Measurements from ENCODE around the gene NRCAM. TPM values are rescaled to one million over a fixed set of nuclear protein-coding genes. Genes with fewer than 3 reads are reported as not detected.
"Not testable (repeated sequence)": the region's sequence is repeated elsewhere in the genome, so short reads cannot be mapped to it uniquely, and the experiment has no call there.

NRCAM gene
- total RNA-seq, 1 donor, result 1.5 TPM

DNA sequence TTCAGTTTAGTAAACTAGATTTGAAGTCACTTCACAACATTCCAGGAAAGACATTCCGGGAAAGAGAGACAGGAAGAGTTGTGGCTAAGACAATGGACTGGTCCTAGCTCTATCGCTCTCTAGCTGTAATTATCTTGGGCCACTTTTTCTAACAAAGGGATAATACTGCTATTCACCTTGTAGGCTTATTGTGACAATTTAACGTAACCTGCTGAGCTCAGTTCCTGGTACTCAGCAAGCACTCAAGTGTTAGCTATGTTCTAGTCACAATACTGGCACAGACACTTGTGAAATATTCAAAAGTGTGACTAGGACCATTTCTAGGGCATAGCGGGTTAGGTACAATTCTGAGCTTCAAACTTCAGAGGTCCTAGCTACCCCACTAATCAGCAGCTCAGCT is 12.0 kb upstream of the NRCAM start:
- Histone ChIP-seq H3K4me1 (ENCODE audit: insufficient read depth, low read length) (peaks cover 6% of the 10 kb centered on the region), H3K4me3 (ENCODE audit: low read length) (no peak overlapping the region), H3K9me3 (ENCODE audit: low read depth, low read length) (no peaks in the 10 kb centered on the region), H3K27me3 (ENCODE audit: insufficient read depth, low read length) (peaks cover 9% of the 10 kb centered on the region)

DNA sequence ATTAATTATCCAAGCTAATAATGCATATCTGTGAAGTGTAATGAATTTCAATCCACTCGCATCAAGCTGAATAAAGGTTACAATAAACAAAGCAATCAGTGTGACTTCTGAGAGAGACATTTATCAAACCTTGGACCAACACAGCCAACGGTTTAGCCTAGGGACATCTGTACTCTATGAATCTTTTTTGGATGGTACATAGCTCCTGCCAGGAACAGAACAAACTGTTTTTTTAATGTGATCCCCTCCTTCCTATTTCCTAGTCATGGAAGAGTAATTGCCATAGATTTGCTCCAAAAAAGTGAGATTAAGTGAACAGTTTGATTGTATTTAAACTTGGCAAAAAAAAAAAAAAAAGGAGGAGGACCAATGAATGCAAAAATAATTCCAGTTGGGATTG is 11.2 kb upstream of the NRCAM start:
- Histone ChIP-seq H3K4me1 (ENCODE audit: insufficient read depth, low read length) (peaks cover 6% of the 10 kb centered on the region), H3K9me3 (ENCODE audit: low read depth, low read length) (no peaks in the 10 kb centered on the region), H3K4me3 (ENCODE audit: low read length) (no peak overlapping the region), H3K27me3 (ENCODE audit: insufficient read depth, low read length) (peaks cover 14% of the 10 kb centered on the region)

DNA sequence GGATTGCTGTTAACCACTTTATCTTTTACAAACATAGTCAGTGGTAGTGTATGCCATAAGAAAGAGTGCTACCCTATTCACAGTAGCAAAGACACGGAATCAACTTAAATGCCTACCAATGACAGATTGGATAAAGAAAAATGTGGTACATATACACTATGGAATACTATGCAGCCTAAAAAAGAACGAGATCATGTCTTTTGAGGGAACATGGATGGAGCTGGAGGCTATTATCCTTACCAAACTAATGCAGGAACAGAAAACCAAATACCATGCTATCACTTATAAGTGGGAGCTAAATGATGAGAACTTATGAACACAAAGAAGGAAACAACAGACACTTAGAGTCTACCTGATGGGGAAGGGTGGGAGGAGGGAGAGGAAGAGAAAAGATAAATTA is 10.1 kb upstream of the NRCAM start:
- peaks cover 18% of the 10 kb centered on the region for H3K27me3 ChIP-seq (ENCODE audit: insufficient read depth, low read length)
- not testable (repeated sequence) for H3K4me3 ChIP-seq (ENCODE audit: low read length); H3K9me3 ChIP-seq (ENCODE audit: low read depth, low read length); H3K4me1 ChIP-seq (ENCODE audit: insufficient read depth, low read length)

DNA sequence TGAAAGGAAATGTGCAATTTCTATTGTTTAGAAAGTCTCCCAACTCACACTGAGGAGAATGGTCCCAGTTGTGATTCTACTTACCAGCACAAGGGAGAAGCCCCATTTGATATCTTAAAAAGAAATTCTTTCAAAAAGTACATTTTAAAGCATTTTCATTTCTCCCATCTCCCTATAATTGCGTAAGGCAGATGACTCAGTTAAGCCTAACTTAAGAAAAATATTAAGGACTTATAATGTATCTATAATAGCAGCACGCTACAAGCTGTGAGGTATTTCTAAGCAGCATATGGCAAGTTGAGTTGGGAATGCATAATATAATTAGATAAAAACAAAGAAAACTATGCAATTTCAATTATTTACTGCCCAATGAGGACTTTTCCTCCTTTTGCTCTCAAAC is 8.5 kb upstream of the NRCAM start:
- peaks cover 6% of the 10 kb centered on the region for H3K4me1 ChIP-seq (ENCODE audit: insufficient read depth, low read length)
- H3K27me3 ChIP-seq (ENCODE audit: insufficient read depth, low read length), result peaks cover 25% of the 10 kb centered on the region
- no peaks in the 10 kb centered on the region for H3K9me3 ChIP-seq (ENCODE audit: low read depth, low read length)
- no peak overlapping the region for H3K4me3 ChIP-seq (ENCODE audit: low read length)

DNA sequence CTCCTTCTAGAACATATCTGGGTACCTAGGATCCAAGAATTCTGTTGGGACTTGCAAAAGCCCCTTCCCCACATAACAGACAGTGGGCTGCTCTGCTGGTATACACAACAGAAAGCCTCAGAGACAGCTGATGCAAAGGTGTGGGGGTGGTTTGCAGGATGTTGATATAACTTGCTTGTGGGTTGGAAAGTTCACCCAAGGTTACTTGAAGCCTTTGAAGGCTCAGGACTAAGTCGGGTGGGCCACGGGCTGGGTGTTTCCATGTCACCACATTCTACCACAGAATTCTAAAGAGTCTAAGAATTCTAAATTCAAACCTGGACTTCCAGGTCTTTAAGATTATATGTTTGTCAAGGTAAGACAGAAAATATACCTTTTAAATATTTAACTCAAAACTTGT is 7.4 kb upstream of the NRCAM start:
- Histone ChIP-seq H3K4me1 (ENCODE audit: insufficient read depth, low read length) (peaks cover 6% of the 10 kb centered on the region), H3K27me3 (ENCODE audit: insufficient read depth, low read length) (peaks cover 34% of the 10 kb centered on the region), H3K9me3 (ENCODE audit: low read depth, low read length) (no peaks in the 10 kb centered on the region), H3K4me3 (ENCODE audit: low read length) (no peak overlapping the region)

DNA sequence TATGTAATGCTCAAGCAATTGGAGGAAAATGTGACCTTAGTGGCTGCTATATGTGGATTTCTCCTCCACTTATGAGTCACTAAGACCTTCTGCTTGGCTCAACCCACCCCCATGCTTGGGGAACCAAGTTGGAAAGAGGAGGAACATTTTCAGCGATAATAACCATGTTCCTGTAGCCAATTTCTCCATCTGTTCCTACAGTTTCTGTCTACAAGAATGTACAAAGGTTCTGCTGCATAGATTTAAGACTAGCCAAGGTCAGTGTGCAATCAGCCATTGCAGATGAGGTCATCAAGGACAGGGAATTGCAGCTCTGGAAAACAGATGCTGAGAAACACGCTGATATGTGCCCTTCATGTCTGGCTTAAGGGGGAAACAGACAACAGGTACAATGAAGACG is 5.6 kb upstream of the NRCAM start:
- H3K4me3 ChIP-seq (ENCODE audit: low read length), result no peak overlapping the region
- H3K9me3 ChIP-seq (ENCODE audit: low read depth, low read length), result no peaks in the 10 kb centered on the region
- peaks cover 51% of the 10 kb centered on the region for H3K27me3 ChIP-seq (ENCODE audit: insufficient read depth, low read length)
- H3K4me1 ChIP-seq (ENCODE audit: insufficient read depth, low read length), result peaks cover 6% of the 10 kb centered on the region

DNA sequence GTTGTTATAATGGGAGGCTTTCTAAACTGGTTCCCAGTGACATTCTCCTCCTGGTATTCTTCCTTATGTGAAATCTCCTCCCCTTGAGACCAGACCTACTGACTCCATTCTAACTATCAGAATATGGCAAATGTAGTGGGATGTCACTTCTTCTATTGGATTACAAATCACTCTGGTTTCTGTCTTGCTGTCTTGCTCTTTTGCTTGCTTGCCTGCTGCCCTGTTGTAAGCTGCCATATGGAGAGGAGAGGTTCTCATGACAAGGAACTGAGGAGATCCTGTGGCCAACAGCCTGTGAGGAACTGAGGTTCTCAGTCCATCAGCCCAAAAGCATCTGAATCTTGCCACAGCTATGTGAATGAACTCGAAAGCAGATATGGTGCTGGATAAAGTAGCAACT is 4.7 kb upstream of the NRCAM start:
- H3K4me3 ChIP-seq (ENCODE audit: low read length), result no peak overlapping the region
- H3K9me3 ChIP-seq (ENCODE audit: low read depth, low read length), result no peaks in the 10 kb centered on the region
- peaks cover 53% of the 10 kb centered on the region for H3K27me3 ChIP-seq (ENCODE audit: insufficient read depth, low read length)
- H3K4me1 ChIP-seq (ENCODE audit: insufficient read depth, low read length), result peaks cover 6% of the 10 kb centered on the region

DNA sequence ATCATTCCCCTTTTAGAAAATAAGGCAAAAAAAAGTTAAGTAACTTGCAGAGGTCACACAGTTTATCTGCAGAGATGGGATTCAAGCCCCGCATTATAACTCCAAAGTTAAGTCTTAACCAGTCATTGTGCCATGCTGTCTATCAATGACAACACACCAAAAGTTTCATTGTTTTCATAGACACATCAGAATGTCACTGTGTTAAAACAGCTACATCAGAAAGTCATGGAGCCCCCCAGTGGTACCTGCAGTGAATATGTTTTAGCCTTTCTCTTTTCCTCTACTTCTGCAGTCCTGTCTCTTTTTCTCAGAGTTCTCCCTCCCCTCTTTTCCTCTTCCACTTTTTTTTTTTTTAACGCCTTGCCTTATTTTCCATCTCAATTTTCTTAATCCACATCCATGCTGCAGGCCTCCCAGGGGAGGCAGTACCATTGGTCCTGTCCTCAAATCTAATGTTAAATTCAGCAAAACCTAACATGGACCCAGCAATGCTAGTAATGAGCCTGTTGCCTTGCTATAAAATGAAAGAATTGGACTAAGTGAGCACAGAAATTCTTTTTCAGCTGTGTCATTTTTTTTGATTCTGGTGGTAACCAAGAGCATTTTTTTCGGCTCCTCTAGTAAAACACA is 3.8 kb upstream of the NRCAM start:
- Histone ChIP-seq H3K27me3 (ENCODE audit: insufficient read depth, low read length) (peaks cover 59% of the 10 kb centered on the region), H3K4me3 (ENCODE audit: low read length) (no peak overlapping the region), H3K9me3 (ENCODE audit: low read depth, low read length) (no peaks in the 10 kb centered on the region), H3K4me1 (ENCODE audit: insufficient read depth, low read length) (peaks cover 15% of the 10 kb centered on the region)

DNA sequence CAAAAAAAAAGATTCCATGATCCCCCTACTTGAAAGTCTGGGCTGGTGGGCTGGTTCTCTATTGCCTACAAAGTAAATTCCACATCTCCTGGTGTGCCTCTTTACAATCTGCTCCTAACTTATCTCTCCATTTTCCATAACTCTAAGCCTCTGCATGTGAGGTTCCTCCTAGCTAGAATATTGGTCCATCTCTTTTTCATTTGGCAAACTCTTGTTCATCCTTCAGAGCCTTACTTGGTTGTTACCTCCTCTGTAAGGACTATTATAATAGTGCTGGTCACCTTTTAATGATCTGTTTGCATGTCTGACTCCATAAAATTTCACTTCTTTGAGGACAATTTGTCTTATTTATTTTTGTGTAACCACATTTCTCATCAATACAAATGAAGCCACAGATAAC is 1.6 kb upstream of the NRCAM start:
- Histone ChIP-seq H3K9me3 (ENCODE audit: low read depth, low read length) (no peaks in the 10 kb centered on the region), H3K4me1 (ENCODE audit: insufficient read depth, low read length) (peaks cover 15% of the 10 kb centered on the region), H3K4me3 (ENCODE audit: low read length) (no peak overlapping the region), H3K27me3 (ENCODE audit: insufficient read depth, low read length) (peaks cover 69% of the 10 kb centered on the region)

DNA sequence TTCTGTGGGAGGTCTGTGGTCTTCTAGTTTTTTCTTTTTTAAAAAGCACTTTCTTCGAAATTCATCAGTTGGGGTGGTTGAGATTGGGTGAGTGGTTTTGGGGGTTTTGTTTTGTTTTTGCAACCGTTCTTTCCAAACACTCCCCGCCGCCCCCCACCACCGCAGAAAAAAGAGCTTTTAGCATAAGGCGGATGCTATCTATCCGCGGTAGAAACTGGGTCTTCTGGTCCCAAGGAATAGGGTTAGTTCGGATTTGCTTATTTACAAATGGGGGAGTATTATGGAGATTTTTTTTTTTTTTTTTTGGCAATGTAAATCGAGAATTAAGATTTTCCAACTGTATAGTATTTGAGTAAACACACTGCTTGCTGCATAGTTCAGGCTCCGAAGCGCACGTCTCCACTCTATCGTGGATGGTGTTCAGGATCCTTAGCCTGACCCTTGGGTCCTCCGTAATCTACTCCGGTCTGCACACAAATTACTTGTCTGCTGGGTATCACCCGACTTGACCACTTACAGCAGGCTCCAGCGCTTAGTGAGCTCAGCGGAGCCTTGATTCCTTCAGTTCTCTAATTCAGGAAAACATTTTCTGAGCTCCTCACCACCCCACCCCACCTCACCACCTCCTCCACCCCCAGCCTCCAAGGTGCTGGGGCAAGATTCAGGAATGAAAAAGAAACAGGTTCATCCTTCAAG is 757 bp upstream of the NRCAM start:
- Histone ChIP-seq H3K27me3 (ENCODE audit: insufficient read depth, low read length) (peaks cover 76% of the 10 kb centered on the region), H3K9me3 (ENCODE audit: low read depth, low read length) (no peaks in the 10 kb centered on the region), H3K4me1 (ENCODE audit: insufficient read depth, low read length) (peaks cover 15% of the 10 kb centered on the region), H3K4me3 (ENCODE audit: low read length) (no peak overlapping the region)

DNA sequence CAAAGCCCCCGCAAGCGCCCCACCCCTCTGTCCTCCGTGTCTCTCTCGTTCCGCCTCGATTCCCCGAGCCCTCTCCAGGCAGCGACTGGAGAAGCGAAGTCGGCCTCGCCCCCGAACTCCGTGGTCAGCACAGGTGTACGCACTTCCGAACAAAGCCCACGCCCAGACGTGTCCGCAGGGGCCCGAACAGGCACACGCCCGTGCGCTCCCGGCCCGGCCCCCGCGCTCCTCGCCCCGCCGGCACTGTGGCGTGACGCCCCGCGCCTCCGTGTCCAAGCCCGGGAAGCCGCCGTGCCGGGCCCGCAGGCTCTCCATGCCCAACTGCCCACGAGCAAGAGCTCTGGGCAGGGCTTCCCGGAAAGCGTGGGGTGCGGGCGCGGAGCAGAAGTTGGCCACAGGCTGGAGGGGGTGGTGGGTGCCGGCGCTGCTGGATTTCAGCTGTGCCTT is 662 bp downstream of the NRCAM start:
- peak overlapping the region; percentile 30 for H3K4me3 ChIP-seq (ENCODE audit: low read length)
- peaks cover 15% of the 10 kb centered on the region for H3K4me1 ChIP-seq (ENCODE audit: insufficient read depth, low read length)
- peaks cover 80% of the 10 kb centered on the region for H3K27me3 ChIP-seq (ENCODE audit: insufficient read depth, low read length)
- no peaks in the 10 kb centered on the region for H3K9me3 ChIP-seq (ENCODE audit: low read depth, low read length)

DNA sequence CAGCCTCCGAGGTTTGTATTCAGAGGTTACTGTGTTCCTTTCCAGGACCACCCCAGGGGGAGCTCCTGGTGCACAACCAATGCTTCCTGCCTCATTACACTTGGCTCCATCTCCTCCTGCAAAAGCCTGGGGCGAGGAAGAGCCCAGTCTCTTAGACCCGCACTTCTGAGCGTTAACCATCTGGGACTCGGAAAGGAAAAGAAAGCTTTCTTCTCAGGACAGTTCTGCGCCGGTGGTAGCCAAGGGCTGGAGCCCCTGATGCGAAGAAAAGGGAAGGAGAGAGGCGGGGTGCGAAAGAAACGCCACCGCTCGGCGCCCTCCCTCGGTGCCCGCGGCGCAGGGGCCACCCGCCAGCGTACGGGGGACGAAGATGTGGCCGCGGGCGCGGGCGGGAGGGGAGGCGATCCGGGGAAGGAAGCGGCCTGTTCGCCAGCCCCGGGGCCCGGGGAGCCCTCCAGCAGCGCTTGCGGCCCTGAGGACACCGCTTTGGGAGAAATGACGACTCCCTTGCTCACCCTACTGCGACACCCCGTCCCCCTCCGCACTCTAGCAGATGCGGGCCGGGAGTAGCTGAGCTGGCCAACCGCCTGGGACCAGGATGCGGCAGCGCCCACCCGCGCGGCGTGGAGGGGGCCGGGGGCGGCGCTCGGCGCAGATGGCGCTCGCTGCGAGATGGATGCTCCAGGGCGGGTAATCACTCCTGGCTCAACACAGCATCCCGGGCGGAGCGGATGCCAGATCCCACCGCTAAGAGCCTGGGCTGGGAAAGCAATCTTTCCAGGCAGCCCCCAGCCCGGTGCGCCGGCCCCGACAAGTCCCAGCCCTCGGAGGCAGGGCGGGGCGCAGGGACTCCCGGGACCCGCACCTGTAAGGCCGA is 1.3 kb downstream of the NRCAM start:
- Histone ChIP-seq H3K4me1 (ENCODE audit: insufficient read depth, low read length) (peaks cover 15% of the 10 kb centered on the region), H3K4me3 (ENCODE audit: low read length) (peak overlapping the region; percentile 30), H3K27me3 (ENCODE audit: insufficient read depth, low read length) (peaks cover 87% of the 10 kb centered on the region), H3K9me3 (ENCODE audit: low read depth, low read length) (no peaks in the 10 kb centered on the region)

DNA sequence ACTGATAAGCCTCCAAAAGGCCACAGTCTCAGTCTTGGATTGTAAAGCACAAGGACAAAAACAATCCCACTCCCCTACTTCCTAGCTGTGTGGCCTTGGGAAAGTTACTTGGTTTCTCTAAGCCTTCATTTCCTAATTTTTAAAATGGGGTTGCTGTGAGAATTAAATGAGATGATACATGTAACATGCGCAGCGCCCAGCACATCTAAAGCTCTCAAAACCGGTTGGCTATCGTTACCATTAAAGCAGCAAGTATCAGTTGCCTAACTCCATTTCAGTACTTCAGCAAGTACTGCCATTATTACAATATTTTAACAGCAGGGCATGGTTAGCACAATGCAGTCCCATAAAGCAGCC is 1.9 kb downstream of the NRCAM start:
- H3K27me3 ChIP-seq (ENCODE audit: insufficient read depth, low read length), result peaks cover 86% of the 10 kb centered on the region
- H3K4me3 ChIP-seq (ENCODE audit: low read length), result no peak overlapping the region
- H3K4me1 ChIP-seq (ENCODE audit: insufficient read depth, low read length), result peaks cover 15% of the 10 kb centered on the region
- H3K9me3 ChIP-seq (ENCODE audit: low read depth, low read length), result no peaks in the 10 kb centered on the region

DNA sequence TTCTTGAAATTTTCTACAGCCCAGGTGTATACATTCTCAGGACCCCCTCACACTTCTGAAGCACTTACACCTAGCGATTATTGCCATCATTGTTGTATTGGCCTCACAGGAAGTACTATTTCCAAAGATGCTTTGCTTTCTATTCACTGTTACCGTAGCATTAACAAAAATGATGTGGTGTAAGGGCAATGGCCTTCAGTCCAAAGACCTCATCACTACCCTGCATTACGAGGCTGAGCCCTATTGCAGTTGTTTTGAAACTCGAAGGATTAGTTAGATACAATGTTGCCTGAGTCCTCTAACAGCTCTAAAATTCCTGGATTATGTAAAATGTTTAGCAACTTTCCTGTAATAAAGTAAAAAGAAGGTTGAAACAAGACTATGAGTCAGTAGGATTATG is 2.9 kb downstream of the NRCAM start:
- Histone ChIP-seq H3K4me3 (ENCODE audit: low read length) (no peak overlapping the region), H3K4me1 (ENCODE audit: insufficient read depth, low read length) (peaks cover 15% of the 10 kb centered on the region), H3K27me3 (ENCODE audit: insufficient read depth, low read length) (peaks cover 81% of the 10 kb centered on the region), H3K9me3 (ENCODE audit: low read depth, low read length) (no peaks in the 10 kb centered on the region)

DNA sequence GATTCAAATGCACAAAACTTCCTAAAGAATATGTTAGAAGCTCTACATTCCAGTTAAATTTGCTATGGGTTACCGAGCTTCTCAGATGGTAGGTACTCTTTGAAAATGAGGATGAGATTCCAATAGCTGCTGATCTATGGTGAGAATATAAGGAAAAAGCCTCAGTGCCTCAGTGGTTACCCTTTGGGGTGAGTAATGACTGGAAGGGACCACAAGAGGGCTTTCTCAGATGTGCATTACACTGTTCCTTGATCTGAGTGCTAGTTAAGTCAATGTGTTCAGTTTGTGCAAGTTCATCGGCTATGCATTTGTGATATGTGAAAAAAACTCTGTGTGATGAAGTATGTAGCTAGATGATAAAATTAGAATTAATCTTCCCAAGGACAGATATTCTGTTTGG is 3.5 kb downstream of the NRCAM start:
- H3K27me3 ChIP-seq (ENCODE audit: insufficient read depth, low read length), result peaks cover 74% of the 10 kb centered on the region
- H3K9me3 ChIP-seq (ENCODE audit: low read depth, low read length), result no peaks in the 10 kb centered on the region
- no peak overlapping the region for H3K4me3 ChIP-seq (ENCODE audit: low read length)
- peaks cover 15% of the 10 kb centered on the region for H3K4me1 ChIP-seq (ENCODE audit: insufficient read depth, low read length)

Data from mononuclear cell (primary cell).